GM23248 (cell line): Measurements from ENCODE around the gene LHX3. TPM values are rescaled to one million over a fixed set of nuclear protein-coding genes. Genes with fewer than 3 reads are reported as not detected.
"Not testable (repeated sequence)": the region's sequence is repeated elsewhere in the genome, so short reads cannot be mapped to it uniquely, and the experiment has no call there.

ENCODE experiments used
- DNase-seq: peaks from one replicate; pipeline ENCODE4 v3.0.0-alpha.2; 2015
- H2AFZ ChIP-seq: fragments of 200-600 bp; sonication (generic); 2 replicates; pipeline ENCODE4 v1.6.1; 2016; ENCODE audit warnings: antibody characterized with exemption
- H3F3A ChIP-seq: fragments of 200-600 bp; sonication (generic); 2 replicates; pipeline ENCODE4 v1.6.1; 2016; ENCODE audit warnings: mild to moderate bottlenecking, antibody characterized with exemption, mixed run types; ENCODE audit not compliant: insufficient read depth
- H3K27ac ChIP-seq: fragments of 200-600 bp; sonication (generic); 2 replicates; pipeline ENCODE4 v1.5.1; 2016; ENCODE audit warnings: mild to moderate bottlenecking
- H3K27me3 ChIP-seq: fragments of 200-600 bp; sonication (generic); replicated peaks from 2 replicates; pipeline ENCODE4 v1.6.1; 2016; ENCODE audit warnings: mild to moderate bottlenecking; ENCODE audit not compliant: insufficient read depth
- H3K36me3 ChIP-seq: fragments of 200-600 bp; sonication (generic); 2 replicates; pipeline ENCODE4 v1.6.1; 2016; ENCODE audit warnings: low read depth, mild to moderate bottlenecking
- H3K4me1 ChIP-seq: fragments of 200-600 bp; sonication (generic); 2 replicates; pipeline ENCODE4 v1.6.1; 2016; ENCODE audit warnings: mild to moderate bottlenecking; ENCODE audit not compliant: insufficient read depth
- H3K4me2 ChIP-seq: fragments of 200-600 bp; sonication (generic); one replicate; pipeline ENCODE4 v1.6.1; 2016; ENCODE audit warnings: mild to moderate bottlenecking; ENCODE audit not compliant: unreplicated experiment
- H3K4me3 ChIP-seq: fragments of 200-600 bp; sonication (generic); 2 replicates; pipeline ENCODE4 v1.5.1; 2016; ENCODE audit warnings: mild to moderate bottlenecking
- H3K79me2 ChIP-seq: fragments of 200-600 bp; sonication (generic); 2 replicates; pipeline ENCODE4 v1.6.1; 2016; ENCODE audit warnings: mild to moderate bottlenecking; ENCODE audit not compliant: insufficient read depth
- H3K9ac ChIP-seq: fragments of 200-600 bp; sonication (generic); 2 replicates; pipeline ENCODE4 v1.6.1; 2016; ENCODE audit warnings: mild to moderate bottlenecking
- H3K9me2 ChIP-seq: fragments of 200-600 bp; sonication (generic); 2 replicates; pipeline ENCODE4 v1.6.1; 2016; ENCODE audit warnings: mixed run types, mild to moderate bottlenecking, moderate library complexity; ENCODE audit not compliant: insufficient read depth
- H3K9me3 ChIP-seq: fragments of 200-600 bp; sonication (generic); one replicate; pipeline ENCODE4 v1.6.1; 2017; ENCODE audit warnings: low read depth
- H4K20me1 ChIP-seq: fragments of 200-600 bp; sonication (generic); 2 replicates; pipeline ENCODE4 v1.6.0; 2016; ENCODE audit not compliant: insufficient read depth
- EZH2 ChIP-seq: fragments of 200-600 bp; sonication (generic); IDR thresholded peaks from 2 replicates; pipeline ENCODE4 v1.6.1; 2018; ENCODE audit warnings: antibody characterized with exemption, mild to moderate bottlenecking; ENCODE audit not compliant: insufficient read depth, poor library complexity, severe bottlenecking
- EZH2phosphoT487 ChIP-seq: fragments of 200-600 bp; sonication (generic); IDR thresholded peaks from 2 replicates; pipeline ENCODE4 v1.6.1; 2018; ENCODE audit warnings: antibody characterized with exemption, moderate library complexity, mild to moderate bottlenecking, low read depth; ENCODE audit not compliant: insufficient read depth
- WGBS, 2 experiments: methylation state at CpG; one replicate each; pipeline ENCODE4 v1.1.6; 2015 to 2017; ENCODE audit warnings: low lambda C conversion rate in 2 of 2, low coverage in 1 of 2; ENCODE audit errors: missing lambda C conversion rate in 2 of 2; 5-methylcytosine and 5-hydroxymethylcytosine counted together
- in situ Hi-C: fragments of 300-500 bp; cut with MboI; formaldehyde crosslinking; loops from 2 replicates; pipeline ENCODE4 v1.15.0; 2020
- polyA plus RNA-seq: library from polyadenylated mRNA; unstranded; fragments of >200 nt; fragmentation: Nextera tagmentation; extraction: Ambion mirVana; gene quantifications from 2 replicates; pipeline ENCODE4 v1.2.1, GENCODE V29; 2016
- total RNA-seq: library from RNA; depleted of rRNA; stranded (reverse); fragments of >200 nt; shearing (Covaris generic); gene quantifications from 2 replicates; pipeline ENCODE4 v1.2.3, GENCODE V29; 2014

Gene LHX3
- total and polyA plus RNA-seq, 2 experiments from 2014 or later: not detected

DNA sequence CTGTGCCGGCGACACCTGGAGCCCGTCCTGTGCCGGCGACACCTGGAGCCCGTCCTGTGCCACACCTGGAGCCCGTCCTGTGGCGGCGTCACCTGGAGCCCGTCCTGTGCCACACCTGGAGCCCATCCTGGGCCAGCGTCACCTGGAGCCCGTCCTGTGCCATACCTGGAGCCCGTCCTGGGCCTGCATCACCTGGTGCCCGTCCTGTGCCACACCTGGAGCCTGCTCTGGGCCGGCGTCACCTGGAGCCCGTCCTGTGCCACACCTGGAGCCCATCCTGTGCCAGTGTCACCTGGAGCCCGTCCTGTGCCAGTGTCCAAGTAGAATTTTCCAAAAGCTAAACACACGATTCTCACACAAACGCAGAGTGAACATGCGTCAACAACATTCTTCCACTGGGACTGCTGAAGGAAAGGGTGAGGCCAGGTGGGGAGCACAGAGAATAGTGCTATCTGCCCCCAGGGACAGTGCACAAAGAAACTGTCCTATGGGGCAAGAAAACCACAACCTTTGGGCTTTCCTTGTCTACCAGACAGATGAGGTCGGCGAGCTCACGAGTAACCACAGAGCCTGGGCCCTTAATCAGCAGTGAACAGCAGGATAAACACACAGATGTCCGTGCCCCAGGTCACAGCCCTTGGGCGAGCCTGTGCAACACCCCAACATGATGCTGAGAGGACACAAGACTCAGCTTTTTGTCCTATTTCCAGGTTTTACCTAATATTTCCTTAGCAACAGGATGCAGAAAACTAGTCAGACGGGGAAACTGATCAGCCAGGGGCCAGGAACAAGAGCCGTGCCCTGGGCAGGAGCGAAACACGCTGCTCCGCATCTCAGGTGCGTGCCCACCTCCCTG, 32.8 kb upstream of the LHX3 start:
- no peaks in the 10 kb centered on the region for H3F3A ChIP-seq
- no peak for TF ChIP-seq EZH2
- TF ChIP-seq EZH2phosphoT487: no peak
- H2AFZ ChIP-seq: no peak overlapping the region
- 92 to 95% methylated on average over 26 to 30 of the region's 32 CpGs for WGBS, 2 experiments
- H3K27ac ChIP-seq: no peak overlapping the region
- in situ Hi-C loops: no loop called here
- no peaks in the 10 kb centered on the region for H3K36me3 ChIP-seq
- H3K27me3 ChIP-seq: no peaks in the 10 kb centered on the region
- peaks cover 26% of the 10 kb centered on the region for H3K79me2 ChIP-seq
- H3K9me2 ChIP-seq: no peaks in the 10 kb centered on the region
- no peaks in the 10 kb centered on the region for H4K20me1 ChIP-seq
- no peaks in the 10 kb centered on the region for H3K4me1 ChIP-seq
- no peak for DNase-seq
- no peaks in the 10 kb centered on the region for H3K9me3 ChIP-seq
- no peak overlapping the region for H3K4me2 ChIP-seq
- H3K9ac ChIP-seq: no peak overlapping the region
- H3K4me3 ChIP-seq: no peak overlapping the region

DNA sequence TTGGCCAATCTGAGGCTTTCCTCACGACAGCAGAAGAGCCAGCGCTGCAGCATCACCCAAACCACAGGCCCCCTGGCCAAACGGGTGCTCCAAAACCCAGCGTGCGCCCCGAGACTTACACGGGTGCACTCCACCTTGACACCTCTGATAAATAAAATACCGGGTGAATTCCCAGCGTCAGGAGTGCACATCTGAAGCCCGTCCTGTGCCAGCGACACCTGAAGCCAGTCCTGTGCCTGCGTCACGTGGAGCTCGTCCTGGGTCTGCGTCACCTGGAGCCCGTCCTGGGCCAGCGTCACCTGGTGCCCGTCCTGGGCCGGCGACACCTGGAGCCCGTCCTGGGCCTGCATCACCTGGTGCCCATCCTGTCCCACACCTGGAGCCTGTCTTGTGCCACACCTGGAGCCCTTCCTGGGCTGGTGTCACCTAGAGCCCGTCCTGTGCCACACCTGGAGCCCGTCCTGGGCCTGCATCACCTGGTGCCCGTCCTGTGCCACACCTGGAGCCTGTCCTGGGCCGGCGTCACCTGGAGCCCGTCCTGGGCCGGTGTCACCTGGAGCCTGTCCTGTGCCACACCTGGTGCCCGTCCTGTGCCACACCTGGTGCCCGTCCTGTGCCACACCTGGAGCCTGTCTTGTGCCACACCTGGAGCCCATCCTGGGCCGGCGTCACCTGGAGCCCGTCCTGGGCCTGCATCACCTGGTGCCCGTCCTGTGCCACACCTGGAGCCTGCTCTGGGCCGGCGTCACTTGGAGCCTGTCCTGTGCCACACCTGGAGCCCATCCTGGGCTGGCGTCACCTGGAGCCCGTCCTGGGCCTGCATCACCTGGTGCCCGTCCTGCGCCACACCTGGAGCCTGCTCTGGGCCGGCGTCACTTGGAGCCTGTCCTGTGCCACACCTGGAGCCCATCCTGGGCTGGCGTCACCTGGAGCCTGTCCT, 31.8 kb upstream of the LHX3 start:
- H3K36me3 ChIP-seq, H3K27ac ChIP-seq, H2AFZ ChIP-seq, DNase-seq, H3K4me2 ChIP-seq, in situ Hi-C loops, H3K4me1 ChIP-seq, H3F3A ChIP-seq, H3K9me3 ChIP-seq, H3K9ac ChIP-seq, H4K20me1 ChIP-seq, H3K4me3 ChIP-seq, H3K27me3 ChIP-seq, H3K9me2 ChIP-seq: not testable (repeated sequence)
- H3K79me2 ChIP-seq: peaks cover 17% of the 10 kb centered on the region
- WGBS, 2 experiments: 95 to 97% methylated on average over 30 to 38 of the region's 43 CpGs

DNA sequence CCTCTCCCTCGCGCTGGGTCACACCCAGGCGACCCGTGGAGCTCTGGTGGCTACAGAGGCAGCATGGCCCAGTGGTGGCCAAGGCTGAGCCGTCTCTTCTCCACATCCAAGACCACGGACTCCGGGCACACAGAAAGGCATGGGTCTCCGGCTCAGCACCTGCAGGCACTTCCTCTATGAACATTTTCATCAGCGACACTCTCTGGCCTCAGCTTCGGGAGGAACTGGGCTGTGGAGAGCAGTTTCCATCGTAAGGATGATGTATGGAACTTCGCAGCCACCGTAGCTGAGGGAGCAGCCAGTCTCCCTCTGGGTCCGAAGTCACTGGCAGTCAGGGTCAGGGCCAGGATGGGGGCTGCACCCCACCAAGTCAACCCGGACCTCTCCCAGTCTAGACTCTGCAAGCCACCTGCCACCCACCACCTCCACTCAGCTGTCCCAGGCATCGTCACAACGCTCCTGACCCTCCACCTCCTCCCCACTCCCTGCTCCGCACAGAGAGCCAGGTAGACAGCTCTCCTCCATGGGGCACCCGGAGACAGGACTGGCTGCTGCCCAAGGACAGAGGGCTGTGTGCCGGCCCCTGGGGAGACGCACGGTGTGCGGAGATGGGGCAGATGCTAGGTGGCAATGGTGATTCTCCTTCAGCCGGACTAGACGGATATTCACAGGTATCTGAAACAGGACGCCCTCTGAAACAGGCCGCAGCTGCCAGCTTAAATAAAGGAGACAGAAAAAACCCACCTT, 31.0 kb upstream of the LHX3 start:
- Histone ChIP-seq H3F3A (no peaks in the 10 kb centered on the region), H3K4me2 (no peak overlapping the region), H3K9ac (no peak overlapping the region), H3K9me3 (no peaks in the 10 kb centered on the region), H3K4me3 (no peak overlapping the region), H3K4me1 (no peaks in the 10 kb centered on the region), H3K79me2 (peaks cover 8% of the 10 kb centered on the region; the same call in 1 of the 2 replicates), H3K9me2 (no peaks in the 10 kb centered on the region), H4K20me1 (no peaks in the 10 kb centered on the region), H3K27ac (no peak overlapping the region), H3K27me3 (no peaks in the 10 kb centered on the region), H3K36me3 (no peaks in the 10 kb centered on the region), H2AFZ (no peak overlapping the region)
- TF ChIP-seq EZH2phosphoT487 (no peak), EZH2 (no peak)
- 91% methylated on average over 27 of the region's 27 CpGs for WGBS, 2 experiments
- in situ Hi-C loops: no loop called here
- no peak for DNase-seq

DNA sequence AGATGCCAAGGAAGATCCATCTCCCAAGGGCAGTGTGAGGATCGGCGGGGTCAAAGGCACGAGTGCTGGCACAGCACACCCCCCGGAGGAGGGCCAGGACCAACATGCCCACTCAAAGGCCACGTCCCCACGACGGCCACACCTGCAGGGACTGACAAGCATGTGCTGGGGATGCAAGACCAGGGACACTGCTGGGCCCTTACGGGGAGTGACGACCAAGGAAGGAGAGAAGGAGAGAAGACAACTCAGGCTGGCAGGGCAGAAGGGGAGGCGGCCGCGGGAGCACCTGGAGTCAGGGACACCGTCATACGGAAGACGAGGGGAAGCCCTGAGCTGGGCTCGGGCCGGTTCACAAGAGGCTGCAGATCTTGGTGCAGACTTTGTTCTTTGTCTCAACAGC, 30.2 kb upstream of the LHX3 start:
- WGBS, 2 experiments: 94% methylated on average over 16 to 17 of the region's 17 CpGs

More for the DNA sequence above, 30.2 kb upstream of the LHX3 start:
- Histone ChIP-seq H3K9ac (no peak overlapping the region), H3K9me2 (no peaks in the 10 kb centered on the region), H3K79me2 (peaks cover 3% of the 10 kb centered on the region; the same call in 1 of the 2 replicates), H3K27ac (no peak overlapping the region), H3K36me3 (no peaks in the 10 kb centered on the region), H3K4me2 (no peak overlapping the region), H3F3A (no peaks in the 10 kb centered on the region), H4K20me1 (no peaks in the 10 kb centered on the region), H3K9me3 (no peaks in the 10 kb centered on the region), H3K4me3 (no peak overlapping the region), H3K27me3 (no peaks in the 10 kb centered on the region), H2AFZ (no peak overlapping the region), H3K4me1 (no peaks in the 10 kb centered on the region)
- no peak for DNase-seq
- in situ Hi-C loops: no loop called here
- TF ChIP-seq EZH2 (no peak), EZH2phosphoT487 (no peak)
